Ovary (tissue), 9 donors: ENCODE results near the gene BRINP1. TPM values are rescaled to one million over a fixed set of nuclear protein-coding genes. Genes with fewer than 3 reads are reported as not detected.

Experiments
- DNase-seq, 5 donors: peaks; one replicate each; pipeline ENCODE4 v3.0.0-alpha.2; 2019 to 2020
- H3K27ac ChIP-seq, 2 donors: fragments of 200-600 bp; one replicate each; pipeline versions ENCODE4 v1.5.1 to v1.8.0; 2019 to 2022
- H3K27me3 ChIP-seq: fragments of 200-600 bp; one replicate; pipeline ENCODE4 v1.8.0; 2022
- H3K36me3 ChIP-seq: fragments of 200-600 bp; sonication (generic); one replicate; pipeline ENCODE4 v1.5.1; 2019
- H3K4me1 ChIP-seq: one replicate; pipeline ENCODE4 v1.8.1; 2013; ENCODE audit warnings: mild to moderate bottlenecking, moderate library complexity; ENCODE audit not compliant: insufficient read depth
- H3K4me3 ChIP-seq: fragments of 200-600 bp; sonication (generic); one replicate; pipeline ENCODE4 v1.5.1; 2017
- H3K9me3 ChIP-seq, 2 donors: fragments of 200-600 bp in 1 of 2; sonication (generic) in 1 of 2; one replicate each; pipeline versions ENCODE4 v1.5.1 to v1.8.1; 2013 to 2019; ENCODE audit warnings: mild to moderate bottlenecking in 1 of 2, moderate library complexity in 1 of 2
- EP300 ChIP-seq: sonication (generic); formaldehyde crosslinking; IDR thresholded peaks from one replicate; pipeline ENCODE4 v1.6.1; 2017; ENCODE audit warnings: antibody characterized with exemption
- POLR2A ChIP-seq: fragments of 450-650 bp; IDR thresholded peaks from one replicate; pipeline ENCODE4 v1.6.1; 2017; ENCODE audit warnings: antibody characterized with exemption, mild to moderate bottlenecking, moderate library complexity
- WGBS, 3 donors: extraction: QIAGEN DNeasy Blood & Tissue Kit in 1 of 3; methylation state at CpG; one replicate each; pipeline versions ENCODE4 v1.1.5 to v1.1.7; 2013 to 2017; 5-methylcytosine and 5-hydroxymethylcytosine counted together
- intact Hi-C, 4 donors: fragments of 100-400 bp; cut with DNase I; formaldehyde crosslinking; loops; one replicate each; pipeline versions ENCODE4 v1.11.0 to v1.15.1; 2022 to 2023
- polyA plus RNA-seq, 2 donors: library from polyadenylated mRNA; stranded (reverse); fragments of 200-250 nt in 1 of 2; fragments of 350-450 nt in 1 of 2; fragmentation: Illumina TruSeq in 1 of 2; extraction: RNeasy Lipid Tissue Mini Kit (QIAGEN cat#74804) in 1 of 2; gene quantifications; one replicate each; pipeline ENCODE4 v1.2.3, GENCODE V29; 2013 to 2014
- total RNA-seq, 7 donors: library from RNA; depleted of rRNA in 2 of 7; stranded (reverse); fragments of >200 nt in 2 of 7; fragmentation: NEBNext Ultra II Directional in 3 of 7; extraction: Animal tissue kit (Norgen Biotek cat#: 25700) in 3 of 7; gene quantifications; one replicate each; pipeline versions ENCODE4 v1.1.0 to v1.2.4, GENCODE V29; 2016 to 2023
- TF ChIP-seq, protein P1 (sequence below), 3 donors: fragments of 450-650 bp in 2 of 3; fragments of 200-600 bp in 1 of 3; IDR thresholded peaks; one replicate each; pipeline versions ENCODE4 v1.5.1 to v1.8.0; 2016 to 2022; ENCODE audit warnings: antibody characterized with exemption in 3 of 3, mild to moderate bottlenecking in 1 of 3
- donor health status: DM: no; HTN: no; CAD: no; lungs with moderate emphysema.
- donor health status: DM: no; HTN: no; CAD: no.
- donor health status: Bipolar disorder and iron deficiency.
- donor health status: DM: yes; HTN: yes; CAD: no.
- donor health status: DM: no; HTN: no; CAD: no.
- donor health status: DM: yes; HTN: yes; CAD: no.

Gene BRINP1
- total and polyA plus RNA-seq, 9 donors, result 0.08 to 0.32 (median 0.13) TPM; not detected in 6

DNA sequence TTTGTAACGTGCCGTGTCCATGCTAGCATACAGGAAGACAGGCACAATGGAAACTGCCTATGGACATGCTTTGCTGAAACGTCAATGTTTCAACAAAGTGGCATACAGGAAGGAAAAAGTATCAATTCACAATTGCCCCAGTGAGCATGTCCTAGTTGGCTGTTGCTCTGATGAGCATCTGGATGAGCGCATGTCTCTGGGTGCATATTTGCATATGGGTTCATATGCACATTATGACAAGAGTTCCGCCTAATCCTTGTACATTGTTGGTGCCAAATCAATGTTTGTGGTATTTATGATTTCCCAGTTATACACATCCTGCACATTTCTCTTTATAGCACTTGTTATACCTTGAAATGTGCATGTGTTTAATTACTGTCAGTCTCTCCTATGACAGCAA, 58.5 kb downstream of the BRINP1 start:
- 62 to 68% (median 64%) methylated on average over 5 of the region's 5 CpGs for WGBS, 3 donors
- H3K4me1 ChIP-seq, result no peaks in the 10 kb centered on the region
- H3K27ac ChIP-seq, result no peak overlapping the region
- no peak for TF ChIP-seq POLR2A
- TF ChIP-seq, protein P1, sequence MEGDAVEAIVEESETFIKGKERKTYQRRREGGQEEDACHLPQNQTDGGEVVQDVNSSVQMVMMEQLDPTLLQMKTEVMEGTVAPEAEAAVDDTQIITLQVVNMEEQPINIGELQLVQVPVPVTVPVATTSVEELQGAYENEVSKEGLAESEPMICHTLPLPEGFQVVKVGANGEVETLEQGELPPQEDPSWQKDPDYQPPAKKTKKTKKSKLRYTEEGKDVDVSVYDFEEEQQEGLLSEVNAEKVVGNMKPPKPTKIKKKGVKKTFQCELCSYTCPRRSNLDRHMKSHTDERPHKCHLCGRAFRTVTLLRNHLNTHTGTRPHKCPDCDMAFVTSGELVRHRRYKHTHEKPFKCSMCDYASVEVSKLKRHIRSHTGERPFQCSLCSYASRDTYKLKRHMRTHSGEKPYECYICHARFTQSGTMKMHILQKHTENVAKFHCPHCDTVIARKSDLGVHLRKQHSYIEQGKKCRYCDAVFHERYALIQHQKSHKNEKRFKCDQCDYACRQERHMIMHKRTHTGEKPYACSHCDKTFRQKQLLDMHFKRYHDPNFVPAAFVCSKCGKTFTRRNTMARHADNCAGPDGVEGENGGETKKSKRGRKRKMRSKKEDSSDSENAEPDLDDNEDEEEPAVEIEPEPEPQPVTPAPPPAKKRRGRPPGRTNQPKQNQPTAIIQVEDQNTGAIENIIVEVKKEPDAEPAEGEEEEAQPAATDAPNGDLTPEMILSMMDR (IDR thresholded peaks at IDR 0.05), result no peak
- TF ChIP-seq EP300, result no peak
- no peak overlapping the region for H3K4me3 ChIP-seq
- DNase-seq, result no peak
- H3K27me3 ChIP-seq, result no peaks in the 10 kb centered on the region
- H3K36me3 ChIP-seq, result no peaks in the 10 kb centered on the region
- H3K9me3 ChIP-seq, result no peaks in the 10 kb centered on the region
- intact Hi-C loops, result loop anchor here in 1 of 4 donors (10.0 kb wide), 1 partner anchor 64 kb away; no protein-coding TSS in a partner anchor

DNA sequence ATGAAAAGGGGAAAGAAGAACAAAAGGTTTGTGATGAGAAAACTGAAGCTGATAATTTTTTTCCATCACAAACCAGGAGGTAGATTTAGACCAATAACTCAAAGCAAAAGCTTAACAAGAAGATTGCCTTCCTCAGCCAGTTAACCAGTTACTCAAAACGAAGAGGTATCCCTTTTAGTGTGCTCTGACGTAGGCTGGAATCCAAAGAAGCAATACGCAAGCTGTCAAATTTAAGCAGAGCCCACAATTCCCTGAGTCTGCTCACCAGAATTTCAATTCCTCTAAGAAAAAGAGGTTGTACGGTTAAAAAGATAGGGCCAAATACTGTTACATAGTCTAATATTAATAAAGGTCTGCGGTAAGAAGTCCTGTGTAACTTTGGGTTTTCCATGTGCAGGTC, 61.8 kb downstream of the BRINP1 start:
- DNase-seq, result no peak
- intact Hi-C loops, result no loop called here
- no peaks in the 10 kb centered on the region for H3K4me1 ChIP-seq
- H3K27ac ChIP-seq, result no peak overlapping the region
- no peaks in the 10 kb centered on the region for H3K36me3 ChIP-seq
- H3K27me3 ChIP-seq, result no peaks in the 10 kb centered on the region
- H3K9me3 ChIP-seq, result no peaks in the 10 kb centered on the region
- WGBS, 3 donors, result 35 to 44% (median 39%) methylated on average over 5 of the region's 5 CpGs
- no peak for TF ChIP-seq EP300
- TF ChIP-seq POLR2A, result no peak
- TF ChIP-seq, protein P1 (IDR thresholded peaks at IDR 0.05), result no peak
- H3K4me3 ChIP-seq, result no peak overlapping the region

DNA sequence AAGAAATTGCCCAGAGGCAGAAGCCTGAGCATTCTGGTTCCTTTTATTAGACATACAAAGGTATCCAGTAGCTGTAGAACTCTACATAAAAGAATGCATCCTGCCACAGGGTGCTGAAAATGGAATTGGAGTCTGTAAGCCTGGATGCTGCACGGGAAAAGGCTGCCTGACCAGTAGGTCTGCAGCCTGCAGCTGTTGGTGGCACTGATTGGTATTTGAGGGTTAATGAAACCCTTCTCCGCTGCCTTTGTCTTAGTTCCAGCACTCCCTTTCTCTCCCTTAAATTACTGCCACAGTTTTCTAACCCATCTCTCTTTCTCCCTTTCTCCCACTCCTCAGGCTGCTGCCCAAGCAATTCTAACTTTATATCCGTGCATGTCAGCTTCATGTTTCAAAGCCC, 64.7 kb downstream of the BRINP1 start:
- no peaks in the 10 kb centered on the region for H3K9me3 ChIP-seq
- 21 to 28% (median 23%) methylated on average over 3 of the region's 3 CpGs for WGBS, 3 donors
- H3K4me3 ChIP-seq, result no peak overlapping the region
- no peaks in the 10 kb centered on the region for H3K36me3 ChIP-seq
- no peaks in the 10 kb centered on the region for H3K4me1 ChIP-seq
- no peak for DNase-seq
- TF ChIP-seq POLR2A, result no peak
- no peak for TF ChIP-seq EP300
- TF ChIP-seq, protein P1 (IDR thresholded peaks at IDR 0.05), result no peak
- H3K27me3 ChIP-seq, result no peaks in the 10 kb centered on the region
- intact Hi-C loops, result no loop called here
- H3K27ac ChIP-seq, result no peak overlapping the region

DNA sequence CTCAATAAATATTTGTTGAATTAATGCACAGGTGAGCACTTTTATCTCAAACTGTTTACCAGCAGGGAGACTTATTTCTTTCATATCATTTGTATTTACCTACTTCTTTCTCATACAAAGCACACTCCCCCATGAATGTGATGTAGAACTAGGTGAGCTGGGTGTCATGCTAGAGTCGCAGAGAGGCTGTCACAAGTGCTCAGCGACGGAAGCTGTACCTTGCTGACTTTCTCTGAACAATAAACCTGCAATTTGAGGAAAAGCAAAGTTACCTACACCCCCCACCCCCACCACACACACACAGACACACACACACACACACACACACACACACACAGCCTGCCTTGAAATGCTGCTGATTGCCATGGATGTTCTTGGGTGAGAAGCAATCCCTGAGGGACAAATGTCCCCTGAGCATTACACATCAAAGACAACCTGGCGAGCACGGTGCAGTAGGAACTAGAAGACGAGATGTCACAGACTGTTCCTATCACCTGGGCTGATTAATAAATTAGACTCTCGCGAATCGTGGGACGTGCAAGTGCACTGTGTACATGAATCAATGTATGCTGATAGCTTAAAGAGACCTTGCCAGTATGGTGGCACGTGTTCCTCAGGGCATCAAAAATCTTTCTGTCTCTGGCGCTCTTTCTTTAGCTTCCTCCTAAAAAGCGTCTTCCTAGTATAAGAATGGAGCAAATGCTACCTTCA, 66.1 kb downstream of the BRINP1 start:
- intact Hi-C loops, result no loop called here
- TF ChIP-seq EP300, result no peak
- TF ChIP-seq, protein P1 (IDR thresholded peaks at IDR 0.05), result no peak
- TF ChIP-seq POLR2A, result no peak
- Histone ChIP-seq H3K27me3 (no peaks in the 10 kb centered on the region), H3K4me3 (no peak overlapping the region), H3K36me3 (no peaks in the 10 kb centered on the region), H3K4me1 (no peaks in the 10 kb centered on the region), H3K27ac (no peak overlapping the region), H3K9me3 (no peaks in the 10 kb centered on the region)
- 84 to 87% (median 84%) methylated on average over 13 of the region's 13 CpGs for WGBS, 3 donors
- DNase-seq, result no peak
